ENCODE results near the gene RPS27.

GRCh38 chr1:153941826-153942725, 48.5 kb upstream of the RPS27 start:
- TF ChIP-seq POLR2AphosphoS5 (IDR thresholded peaks at IDR 0.05) = no peak
- TF ChIP-seq POLR2A (IDR thresholded peaks at IDR 0.05) = no peak

Data from prostate gland (tissue), 1 donor.